GM12801 (cell line): Measurements from ENCODE around the gene IRX6.

Experiments
- TF ChIP-seq, protein P1 (sequence below): IDR thresholded peaks from one replicate; pipeline ENCODE4 v1.5.1; 2011; ENCODE audit warnings: control low read depth; ENCODE audit not compliant: insufficient read length; ENCODE audit errors: extremely low read depth

The IRX6 gene

DNA sequence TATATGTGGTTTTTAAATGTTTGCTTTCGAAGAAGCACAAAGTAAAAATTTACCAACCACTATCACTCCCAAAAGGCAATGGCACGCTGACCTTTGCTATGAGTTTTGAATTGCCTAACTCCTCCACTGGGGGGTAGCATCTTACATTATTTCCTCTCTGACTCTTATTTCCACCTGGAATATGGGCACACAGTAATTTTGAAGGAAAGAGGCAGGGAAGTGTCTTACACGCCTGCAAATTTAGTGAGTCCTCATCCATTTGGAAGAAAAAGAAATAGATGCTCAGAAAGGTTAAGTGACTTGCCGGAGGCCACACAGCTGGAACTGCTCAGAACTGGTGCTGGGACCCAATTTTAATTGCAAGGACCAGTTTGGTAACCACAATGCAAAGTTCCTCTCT is 29.9 kb upstream of the IRX6 start:
- TF ChIP-seq, protein P1, sequence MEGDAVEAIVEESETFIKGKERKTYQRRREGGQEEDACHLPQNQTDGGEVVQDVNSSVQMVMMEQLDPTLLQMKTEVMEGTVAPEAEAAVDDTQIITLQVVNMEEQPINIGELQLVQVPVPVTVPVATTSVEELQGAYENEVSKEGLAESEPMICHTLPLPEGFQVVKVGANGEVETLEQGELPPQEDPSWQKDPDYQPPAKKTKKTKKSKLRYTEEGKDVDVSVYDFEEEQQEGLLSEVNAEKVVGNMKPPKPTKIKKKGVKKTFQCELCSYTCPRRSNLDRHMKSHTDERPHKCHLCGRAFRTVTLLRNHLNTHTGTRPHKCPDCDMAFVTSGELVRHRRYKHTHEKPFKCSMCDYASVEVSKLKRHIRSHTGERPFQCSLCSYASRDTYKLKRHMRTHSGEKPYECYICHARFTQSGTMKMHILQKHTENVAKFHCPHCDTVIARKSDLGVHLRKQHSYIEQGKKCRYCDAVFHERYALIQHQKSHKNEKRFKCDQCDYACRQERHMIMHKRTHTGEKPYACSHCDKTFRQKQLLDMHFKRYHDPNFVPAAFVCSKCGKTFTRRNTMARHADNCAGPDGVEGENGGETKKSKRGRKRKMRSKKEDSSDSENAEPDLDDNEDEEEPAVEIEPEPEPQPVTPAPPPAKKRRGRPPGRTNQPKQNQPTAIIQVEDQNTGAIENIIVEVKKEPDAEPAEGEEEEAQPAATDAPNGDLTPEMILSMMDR: no peak

DNA sequence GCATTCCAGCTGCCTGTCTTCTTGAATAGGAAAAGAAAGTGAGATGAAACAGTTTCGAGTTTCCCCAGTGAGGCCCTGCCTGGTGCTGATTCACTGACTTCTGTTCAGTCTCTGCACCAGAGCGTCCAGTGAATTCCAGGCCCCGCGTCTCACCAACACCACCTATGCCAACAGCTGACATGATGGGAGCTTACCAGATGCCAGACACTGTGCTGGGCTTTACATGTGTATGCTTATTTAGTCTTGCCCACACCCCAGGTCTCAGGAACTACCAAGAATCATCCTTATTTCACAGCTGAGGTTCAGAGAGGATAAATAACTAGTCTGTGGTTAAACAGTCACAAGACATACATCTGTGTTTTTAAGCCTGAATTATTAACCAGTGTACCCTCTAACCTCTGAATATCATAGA is 29.1 kb upstream of the IRX6 start:
- TF ChIP-seq, protein P1: no peak

DNA sequence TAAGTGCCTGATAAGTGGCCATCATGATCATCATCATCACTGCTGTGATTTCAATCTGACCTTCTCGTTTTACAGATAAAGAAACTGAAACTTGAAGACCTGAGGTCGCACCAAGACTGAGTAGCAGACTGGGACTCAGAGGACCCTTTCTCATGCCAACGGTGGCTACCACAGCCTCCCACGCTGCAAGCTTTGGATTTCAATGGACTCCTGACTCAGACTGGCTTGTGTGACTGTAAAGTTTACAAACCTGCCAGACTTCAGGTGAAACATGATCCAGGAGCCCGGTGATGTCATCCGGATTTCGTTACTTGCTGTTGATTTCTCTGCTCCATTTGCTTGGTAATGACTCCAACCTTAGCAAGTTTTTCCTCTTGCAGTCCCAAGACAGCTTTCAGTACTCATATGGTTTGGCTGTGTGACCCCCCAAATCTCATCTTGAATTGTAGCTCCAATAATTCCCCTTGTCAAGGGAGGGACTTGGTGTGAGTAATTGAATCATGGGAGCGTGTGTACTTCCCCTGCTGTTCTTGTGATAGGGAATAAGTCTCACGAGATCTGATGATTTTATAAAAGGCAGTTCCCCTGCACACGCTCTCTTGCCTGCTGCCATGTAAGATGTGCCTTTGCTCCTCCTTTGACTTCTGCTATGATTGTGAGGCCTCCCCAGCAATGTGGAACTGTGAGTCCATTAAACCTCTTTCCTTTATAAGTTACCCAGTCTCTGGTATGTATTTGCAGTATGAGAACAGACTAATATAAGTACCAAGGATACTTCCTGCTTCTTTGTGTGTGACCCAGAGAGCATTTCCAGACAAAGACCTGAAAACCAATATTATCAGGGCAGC is 26.7 kb upstream of the IRX6 start:
- TF ChIP-seq, protein P1: no peak

DNA sequence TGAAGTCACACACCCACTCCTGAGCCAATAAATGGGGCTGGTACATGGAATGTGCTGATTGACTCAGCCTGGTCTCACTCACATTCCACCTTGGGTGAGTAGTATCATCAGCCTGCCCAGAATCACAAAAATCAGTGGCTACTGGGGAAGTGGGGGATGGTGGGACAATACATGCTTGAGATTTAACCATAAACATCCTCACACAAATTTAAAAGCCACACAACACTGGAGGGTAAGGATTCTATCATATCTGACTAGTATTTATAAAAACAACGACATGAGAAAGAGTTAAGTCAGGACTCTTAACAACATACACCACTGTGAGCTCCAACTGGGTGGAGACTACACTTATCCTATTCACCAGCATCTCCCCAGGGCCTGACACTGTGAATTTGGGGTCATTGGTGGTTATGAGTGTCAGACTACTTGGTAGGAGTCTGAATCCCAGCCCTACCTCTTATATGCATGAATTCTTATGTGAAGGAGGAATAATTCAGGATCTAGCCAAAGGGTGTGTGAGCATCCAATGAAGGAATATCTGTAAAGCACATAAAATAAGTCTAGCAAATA is 26.0 kb upstream of the IRX6 start:
- TF ChIP-seq, protein P1: no peak

DNA sequence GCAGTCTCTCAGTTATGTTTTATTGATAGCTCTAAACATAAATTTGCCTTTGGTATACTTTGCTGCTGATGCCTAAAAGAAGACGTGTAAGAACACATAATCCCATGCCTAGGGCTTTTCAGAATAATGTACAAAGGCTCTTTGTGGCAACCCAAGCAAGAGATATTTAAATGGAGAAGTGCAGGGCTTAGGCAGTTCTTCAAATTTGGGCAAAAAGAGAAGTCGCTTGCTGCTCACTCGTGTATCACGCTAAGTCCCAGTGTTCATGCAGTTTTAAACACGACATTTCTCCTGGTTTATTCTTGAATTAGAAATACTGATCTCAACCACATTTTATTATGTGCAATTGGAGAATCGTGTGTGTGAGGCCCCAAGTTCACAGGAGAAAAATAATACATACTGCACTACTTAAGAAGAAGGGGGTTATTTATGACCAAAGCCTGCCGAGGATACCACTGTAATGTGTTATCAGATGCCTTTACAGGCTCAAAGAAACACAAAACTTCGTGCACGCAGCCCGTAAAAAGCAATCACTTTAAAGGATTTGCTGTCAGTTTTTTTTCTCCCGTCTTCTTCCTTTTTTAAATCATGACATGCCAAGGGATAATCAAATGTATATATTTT is 22.5 kb upstream of the IRX6 start:
- TF ChIP-seq, protein P1: no peak

DNA sequence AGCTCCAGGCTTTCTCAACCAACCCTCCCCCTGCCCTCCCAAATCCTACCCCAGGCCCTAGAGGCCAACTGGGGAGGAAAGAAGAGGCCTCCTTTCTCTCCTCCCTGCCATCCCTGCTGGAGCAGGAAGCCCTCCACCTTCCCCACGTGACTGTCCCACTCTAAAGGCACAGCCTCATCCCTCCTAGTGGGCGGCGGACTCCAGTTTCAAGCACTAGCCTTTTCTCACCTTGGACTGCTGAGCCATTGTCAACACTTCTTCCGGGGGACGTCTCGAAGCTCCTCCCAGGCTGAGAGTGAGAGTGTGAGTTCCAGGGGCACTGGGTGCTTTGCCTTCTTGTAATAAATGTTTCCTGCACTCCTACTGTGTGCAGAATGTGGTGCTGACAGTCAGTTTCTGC is 21.4 kb upstream of the IRX6 start:
- TF ChIP-seq, protein P1: no peak

DNA sequence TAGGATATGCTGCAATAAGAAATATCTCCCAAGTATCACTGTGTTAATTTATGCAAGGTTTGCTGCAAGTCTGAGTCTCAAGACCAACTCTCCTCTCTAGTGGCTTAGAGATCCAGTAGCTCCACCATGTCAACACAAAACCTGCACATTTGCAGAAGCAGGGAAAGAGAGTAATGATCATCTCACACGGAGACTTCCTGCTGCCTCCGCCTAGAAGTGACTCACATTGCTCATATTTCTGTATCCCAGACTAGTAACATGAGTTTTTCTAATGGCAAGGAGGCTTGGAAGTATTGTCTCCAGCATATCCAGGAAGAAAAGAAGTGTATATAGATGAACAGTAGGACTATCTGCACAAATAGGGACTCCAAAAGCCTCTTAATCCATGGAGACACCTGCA is 15.0 kb upstream of the IRX6 start:
- TF ChIP-seq, protein P1: no peak
